ENCODE results near the gene DNAJC4.

DNAJC4 gene

GRCh38 chr11:64256300-64256699, 26.0 kb downstream of the DNAJC4 start:
- Histone ChIP-seq H3K27me3 (replicated peaks; ENCODE audit: control insufficient read depth, insufficient read depth, low read length) (no peaks in the 10 kb centered on the region), H3K36me3 (ENCODE audit: control insufficient read depth, insufficient read depth, low read length) (peaks cover 11% of the 10 kb centered on the region), H3K4me3 (replicated peaks; ENCODE audit: low read depth, low read length) (no peak overlapping the region)
- no peak for DNase-seq (ENCODE audit: extremely low read depth, insufficient read length)
- TF ChIP-seq, protein P1, sequence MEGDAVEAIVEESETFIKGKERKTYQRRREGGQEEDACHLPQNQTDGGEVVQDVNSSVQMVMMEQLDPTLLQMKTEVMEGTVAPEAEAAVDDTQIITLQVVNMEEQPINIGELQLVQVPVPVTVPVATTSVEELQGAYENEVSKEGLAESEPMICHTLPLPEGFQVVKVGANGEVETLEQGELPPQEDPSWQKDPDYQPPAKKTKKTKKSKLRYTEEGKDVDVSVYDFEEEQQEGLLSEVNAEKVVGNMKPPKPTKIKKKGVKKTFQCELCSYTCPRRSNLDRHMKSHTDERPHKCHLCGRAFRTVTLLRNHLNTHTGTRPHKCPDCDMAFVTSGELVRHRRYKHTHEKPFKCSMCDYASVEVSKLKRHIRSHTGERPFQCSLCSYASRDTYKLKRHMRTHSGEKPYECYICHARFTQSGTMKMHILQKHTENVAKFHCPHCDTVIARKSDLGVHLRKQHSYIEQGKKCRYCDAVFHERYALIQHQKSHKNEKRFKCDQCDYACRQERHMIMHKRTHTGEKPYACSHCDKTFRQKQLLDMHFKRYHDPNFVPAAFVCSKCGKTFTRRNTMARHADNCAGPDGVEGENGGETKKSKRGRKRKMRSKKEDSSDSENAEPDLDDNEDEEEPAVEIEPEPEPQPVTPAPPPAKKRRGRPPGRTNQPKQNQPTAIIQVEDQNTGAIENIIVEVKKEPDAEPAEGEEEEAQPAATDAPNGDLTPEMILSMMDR (IDR thresholded peaks at IDR 0.05; ENCODE audit: insufficient read depth, low read length, poor library complexity, severe bottlenecking): no peak

GRCh38 chr11:64258356-64258755, 28.0 kb downstream of the DNAJC4 start:
- TF ChIP-seq, protein P1 (IDR thresholded peaks at IDR 0.05; ENCODE audit: insufficient read depth, low read length, poor library complexity, severe bottlenecking): no peak
- peaks cover 16% of the 10 kb centered on the region for H3K36me3 ChIP-seq (ENCODE audit: control insufficient read depth, insufficient read depth, low read length)
- no peak overlapping the region for H3K4me3 ChIP-seq (replicated peaks; ENCODE audit: low read depth, low read length)
- DNase-seq (ENCODE audit: extremely low read depth, insufficient read length): no peak
- H3K27me3 ChIP-seq (replicated peaks; ENCODE audit: control insufficient read depth, insufficient read depth, low read length): no peaks in the 10 kb centered on the region

- Histone ChIP-seq H3K4me3 (replicated peaks; ENCODE audit: low read depth, low read length) (no peak overlapping the region), H3K27me3 (replicated peaks; ENCODE audit: control insufficient read depth, insufficient read depth, low read length) (no peaks in the 10 kb centered on the region), H3K36me3 (ENCODE audit: control insufficient read depth, insufficient read depth, low read length) (peaks cover 16% of the 10 kb centered on the region)
- DNase-seq (ENCODE audit: extremely low read depth, insufficient read length): no peak
- TF ChIP-seq, protein P1 (IDR thresholded peaks at IDR 0.05; ENCODE audit: insufficient read depth, low read length, poor library complexity, severe bottlenecking): no peak
Observed at GRCh38 chr11:64258946-64259532, 28.7 kb downstream of the DNAJC4 start.

GRCh38 chr11:64259533-64260067, 29.3 kb downstream of the DNAJC4 start:
- H3K4me3 ChIP-seq (replicated peaks; ENCODE audit: low read depth, low read length): no peak overlapping the region
- H3K36me3 ChIP-seq (ENCODE audit: control insufficient read depth, insufficient read depth, low read length): peaks cover 16% of the 10 kb centered on the region
- no peak for DNase-seq (ENCODE audit: extremely low read depth, insufficient read length)
- H3K27me3 ChIP-seq (replicated peaks; ENCODE audit: control insufficient read depth, insufficient read depth, low read length): no peaks in the 10 kb centered on the region
- TF ChIP-seq, protein P1 (IDR thresholded peaks at IDR 0.05; ENCODE audit: insufficient read depth, low read length, poor library complexity, severe bottlenecking): no peak

GRCh38 chr11:64260147-64260708, 29.9 kb downstream of the DNAJC4 start:
- TF ChIP-seq, protein P1 (IDR thresholded peaks at IDR 0.05; ENCODE audit: insufficient read depth, low read length, poor library complexity, severe bottlenecking): no peak
- H3K27me3 ChIP-seq (replicated peaks; ENCODE audit: control insufficient read depth, insufficient read depth, low read length): no peaks in the 10 kb centered on the region
- no peak for DNase-seq (ENCODE audit: extremely low read depth, insufficient read length)
- H3K36me3 ChIP-seq (ENCODE audit: control insufficient read depth, insufficient read depth, low read length): peaks cover 16% of the 10 kb centered on the region
- no peak overlapping the region for H3K4me3 ChIP-seq (replicated peaks; ENCODE audit: low read depth, low read length)

All from GM06990 (cell line).